ENCODE measurements around the gene ADGRL3.
"Not testable (repeated sequence)": the region's sequence is repeated elsewhere in the genome, so short reads cannot be mapped to it uniquely, and the experiment has no call there.

ADGRL3 gene

GRCh38 chr4:61665649-61666048, 465.5 kb downstream of the ADGRL3 start:
- DNase-seq: no peak

GRCh38 chr4:61666244-61666643, 466.1 kb downstream of the ADGRL3 start:
- no peak for DNase-seq

DNA sequence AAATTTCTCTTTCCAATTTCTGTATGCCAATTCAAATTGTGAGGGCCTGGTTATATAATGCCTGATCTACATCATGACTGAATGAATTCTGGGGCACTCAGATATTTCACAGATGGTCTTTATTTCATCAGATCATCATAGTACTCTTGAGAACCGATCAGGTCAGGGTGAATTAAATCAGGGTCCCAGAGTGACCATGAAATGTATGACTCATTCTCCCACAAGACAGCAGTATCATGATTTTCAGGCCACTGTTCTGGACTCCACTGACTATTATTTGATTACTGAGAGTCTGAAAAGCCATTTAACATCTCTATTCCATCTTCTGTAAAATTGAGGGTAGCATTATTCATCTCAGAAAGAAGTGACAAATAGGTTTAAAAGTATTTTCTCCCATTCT, 471.5 kb downstream of the ADGRL3 start:
- DNase-seq: no peak

GRCh38 chr4:61675464-61675863, 475.3 kb downstream of the ADGRL3 start:
- no peak for DNase-seq

- no peak for DNase-seq
Observed at GRCh38 chr4:61678297-61678696, 478.2 kb downstream of the ADGRL3 start.

DNA sequence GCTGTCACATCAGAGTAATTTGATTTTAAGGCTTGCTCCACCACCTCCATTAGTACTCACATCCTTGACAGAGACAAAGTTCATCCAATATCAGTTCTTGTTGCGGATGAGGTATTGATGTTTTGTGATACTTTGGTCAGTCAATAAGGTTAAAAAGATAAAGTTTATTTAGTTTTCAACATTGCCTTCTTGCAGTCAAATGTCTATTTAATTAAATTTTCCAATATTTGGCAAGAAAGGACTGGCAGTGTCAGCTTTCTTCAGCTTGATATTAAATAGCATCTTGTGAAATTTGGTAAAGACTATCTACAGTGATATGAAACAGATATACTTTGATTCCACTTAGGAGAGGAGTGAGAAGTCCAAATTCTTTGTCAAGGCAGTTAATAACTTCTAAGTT, 493.4 kb downstream of the ADGRL3 start:
- DNase-seq: no peak

DNA sequence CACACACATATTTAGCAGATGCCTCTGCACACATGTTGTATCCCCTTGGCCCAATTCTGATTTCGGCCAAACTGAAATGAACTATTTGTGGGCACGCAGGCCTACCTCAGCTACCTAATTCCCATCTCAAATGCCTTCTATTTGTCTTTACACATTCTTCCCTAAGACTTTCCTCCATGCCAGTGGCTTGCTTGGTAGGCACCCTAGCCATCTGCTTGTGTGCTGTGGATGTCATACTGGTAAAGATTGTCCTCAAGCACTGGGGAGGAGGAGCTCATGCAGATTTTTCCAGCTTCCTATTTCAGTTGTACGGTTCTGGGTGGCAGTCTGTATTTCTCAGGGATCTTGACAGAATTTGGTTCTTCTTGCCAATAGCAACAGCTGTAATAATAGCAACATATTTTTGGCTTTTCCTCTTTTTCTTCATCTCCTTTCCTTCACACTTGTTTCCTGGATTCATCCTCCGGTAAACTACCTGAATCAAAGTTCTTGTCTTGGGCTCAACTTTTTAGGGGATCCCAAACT, 514.3 kb downstream of the ADGRL3 start:
- no peak for DNase-seq

- DNase-seq: no peak
Observed at GRCh38 chr4:61716426-61716825, 516.3 kb downstream of the ADGRL3 start.

GRCh38 chr4:61723492-61723891, 523.4 kb downstream of the ADGRL3 start:
- DNase-seq: no peak

DNA sequence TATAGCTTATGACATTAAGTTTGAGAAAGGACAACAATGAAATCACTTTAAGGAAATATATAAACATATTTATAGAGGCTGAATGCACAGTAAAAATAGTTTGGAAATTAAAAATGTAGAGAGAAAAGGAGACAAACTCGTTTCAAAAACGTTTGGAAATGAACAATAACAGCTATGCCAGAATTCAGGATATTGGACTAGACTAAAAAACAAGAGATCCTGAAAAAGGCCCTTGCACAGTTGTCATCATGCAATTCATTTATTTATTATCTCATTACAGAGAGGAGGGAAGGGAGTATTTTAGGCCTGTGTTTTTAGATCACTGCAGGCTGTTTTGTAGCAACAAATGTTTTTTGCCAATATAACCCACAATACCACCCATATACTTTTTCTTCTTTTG, 527.2 kb downstream of the ADGRL3 start:
- DNase-seq: no peak

GRCh38 chr4:61734409-61734808, 534.3 kb downstream of the ADGRL3 start:
- no peak for DNase-seq

DNA sequence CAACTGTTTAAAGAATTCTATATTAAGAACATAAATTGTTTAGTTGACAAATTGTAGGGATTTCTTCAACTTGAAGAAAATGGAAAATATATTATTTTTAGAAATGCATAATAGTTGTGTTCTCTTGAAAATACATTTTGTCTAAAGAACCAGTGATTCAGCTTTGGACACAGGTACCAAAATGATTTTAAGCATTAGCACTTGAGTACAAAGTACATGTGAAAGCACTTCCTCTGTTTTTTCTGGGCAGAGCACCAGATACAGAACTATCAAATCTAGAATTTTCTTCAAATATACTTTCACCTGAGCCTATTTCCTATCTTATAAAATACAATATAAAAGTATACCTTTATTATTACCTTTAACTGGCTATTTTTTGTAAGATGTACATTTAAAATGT, 539.8 kb downstream of the ADGRL3 start:
- no peak for DNase-seq

DNA sequence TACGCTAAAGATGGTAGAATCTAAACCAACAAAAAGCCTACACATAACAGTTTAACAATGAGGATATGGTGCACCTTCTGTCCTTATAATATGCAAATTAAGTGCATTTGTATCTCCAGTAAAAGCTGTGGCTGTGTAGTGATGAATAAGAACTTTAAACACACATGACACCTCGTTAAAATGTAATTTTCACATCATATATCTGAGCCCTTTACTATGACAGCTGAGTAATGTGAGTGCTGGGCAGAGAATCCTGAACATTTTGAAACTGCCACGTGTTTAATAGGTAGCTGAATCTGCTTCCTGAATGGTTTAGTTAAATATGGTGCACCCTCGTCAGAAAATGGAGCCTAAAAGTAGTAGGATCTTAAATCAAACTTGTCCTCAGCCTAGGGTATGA, 540.8 kb downstream of the ADGRL3 start:
- DNase-seq: no peak

DNA sequence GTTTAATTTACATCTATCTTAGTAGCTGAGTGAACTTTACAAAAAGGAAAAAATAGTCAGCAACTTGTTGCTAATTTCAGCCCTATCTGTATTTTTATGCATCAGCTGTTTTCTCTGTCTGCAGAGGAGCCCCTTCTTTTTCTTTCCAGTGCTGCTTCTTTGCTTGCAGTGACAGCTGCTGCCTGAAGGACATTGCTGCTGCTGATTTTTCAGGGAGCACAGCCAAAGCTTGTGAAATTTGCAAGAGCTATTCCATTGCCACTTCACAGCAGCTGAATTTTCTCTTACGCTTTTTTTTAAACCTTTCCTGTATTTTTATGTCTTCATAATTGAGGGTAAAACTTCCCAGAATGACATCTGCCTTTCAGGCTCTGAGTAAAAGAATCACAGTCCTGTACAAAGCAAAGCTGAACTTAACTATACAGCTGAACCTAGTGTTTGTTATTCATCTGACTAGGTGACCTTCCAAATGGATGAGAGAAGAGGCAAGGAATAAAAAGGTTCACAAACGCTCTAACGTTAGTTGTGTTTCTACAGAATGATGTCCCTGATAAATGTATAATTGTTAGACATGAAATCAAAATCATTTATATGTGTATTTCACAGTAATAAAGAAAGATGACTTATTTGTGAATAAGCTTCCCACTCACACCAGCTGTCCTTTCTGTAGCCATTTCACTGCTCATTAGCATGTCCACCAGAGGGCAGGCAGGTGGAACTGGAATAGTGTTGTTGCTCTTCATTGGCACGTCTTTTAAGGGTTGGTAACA, 541.4 kb downstream of the ADGRL3 start:
- DNase-seq: no peak

- no peak for DNase-seq
Observed at GRCh38 chr4:61750810-61751209, 550.7 kb downstream of the ADGRL3 start.

DNA sequence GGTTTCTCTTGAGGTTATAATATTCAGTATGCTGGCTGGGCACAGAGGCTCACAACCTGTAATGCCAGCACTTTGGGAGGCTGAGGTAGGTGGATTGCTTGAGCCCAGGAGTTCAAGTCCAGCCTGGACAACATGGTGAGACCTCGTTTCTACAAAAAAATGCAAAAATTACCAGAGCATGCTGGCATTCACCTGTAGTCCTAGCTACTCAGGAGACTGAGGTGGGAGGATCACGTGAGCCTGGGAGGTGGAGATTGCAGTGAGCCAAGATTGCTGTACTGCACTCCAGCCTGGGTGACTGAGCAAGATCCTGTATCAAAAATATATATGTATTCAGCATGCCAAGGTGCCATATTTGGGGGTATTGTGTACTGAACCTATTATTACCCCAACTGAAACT, 552.5 kb downstream of the ADGRL3 start:
- no peak for DNase-seq

GRCh38 chr4:61753739-61754138, 553.6 kb downstream of the ADGRL3 start:
- no peak for DNase-seq

GRCh38 chr4:61756937-61757336, 556.8 kb downstream of the ADGRL3 start:
- DNase-seq: not testable (repeated sequence)

GRCh38 chr4:61757983-61758382, 557.9 kb downstream of the ADGRL3 start:
- not testable (repeated sequence) for DNase-seq

- not testable (repeated sequence) for DNase-seq
Observed at GRCh38 chr4:61758596-61758995, 558.5 kb downstream of the ADGRL3 start.

DNA sequence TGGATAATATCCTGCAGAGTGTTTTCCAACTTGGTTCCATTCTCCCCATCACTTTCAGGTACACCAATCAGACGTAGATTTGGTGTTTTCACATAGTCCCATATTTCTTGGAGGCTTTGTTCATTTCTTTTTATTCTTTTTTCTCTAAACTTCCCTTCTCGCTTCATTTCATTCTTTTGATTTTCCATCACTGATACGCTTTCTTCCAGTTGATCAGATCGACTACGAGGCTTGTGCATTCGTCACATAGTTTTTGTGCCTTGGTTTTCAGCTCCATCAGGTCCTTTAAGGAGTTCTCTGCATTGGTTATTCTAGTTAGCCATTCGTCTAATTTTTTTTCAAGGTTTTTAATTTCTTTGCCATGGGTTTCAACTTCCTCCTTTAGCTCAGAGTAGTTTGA, 559.1 kb downstream of the ADGRL3 start:
- DNase-seq: not testable (repeated sequence)

DNA sequence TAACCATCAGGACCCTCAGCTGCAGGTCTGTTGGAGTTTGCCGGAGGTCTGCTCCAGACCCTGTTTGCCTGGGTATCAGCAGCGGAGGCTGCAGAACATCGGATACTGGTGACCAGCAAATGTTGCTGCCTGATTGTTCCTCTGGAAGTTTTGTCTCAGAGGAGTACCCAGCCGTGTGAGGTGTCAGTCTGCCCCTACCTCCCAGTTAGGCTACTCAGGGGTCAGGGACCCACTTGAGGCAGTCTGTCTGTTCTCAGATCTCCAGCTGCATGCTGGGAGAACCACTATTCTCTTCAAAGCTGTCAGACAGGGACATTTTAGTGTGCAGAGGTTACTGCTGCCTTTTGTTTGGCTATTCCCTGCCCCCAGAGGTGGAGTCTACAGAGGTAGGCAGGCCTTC, 559.8 kb downstream of the ADGRL3 start:
- DNase-seq: not testable (repeated sequence)

DNA sequence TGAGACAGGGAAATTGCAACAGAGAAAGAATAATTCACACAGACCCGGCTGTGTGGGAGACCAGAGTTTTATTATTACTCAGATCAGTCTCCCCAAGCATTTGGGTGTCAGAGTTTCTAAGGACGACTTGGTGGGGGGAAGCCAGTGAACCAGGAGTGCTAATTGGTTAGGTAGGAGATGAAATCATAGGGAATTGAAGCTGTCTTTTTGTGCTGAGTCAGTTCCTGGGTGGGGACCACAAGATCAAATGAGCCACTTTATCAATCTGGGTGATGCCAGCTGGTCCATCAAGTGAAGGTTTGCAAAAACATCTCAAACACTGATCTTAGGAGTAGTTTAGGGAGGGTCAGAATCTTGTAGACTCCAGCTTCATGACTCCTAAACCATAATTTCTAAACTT, 560.7 kb downstream of the ADGRL3 start:
- DNase-seq: no peak

DNA sequence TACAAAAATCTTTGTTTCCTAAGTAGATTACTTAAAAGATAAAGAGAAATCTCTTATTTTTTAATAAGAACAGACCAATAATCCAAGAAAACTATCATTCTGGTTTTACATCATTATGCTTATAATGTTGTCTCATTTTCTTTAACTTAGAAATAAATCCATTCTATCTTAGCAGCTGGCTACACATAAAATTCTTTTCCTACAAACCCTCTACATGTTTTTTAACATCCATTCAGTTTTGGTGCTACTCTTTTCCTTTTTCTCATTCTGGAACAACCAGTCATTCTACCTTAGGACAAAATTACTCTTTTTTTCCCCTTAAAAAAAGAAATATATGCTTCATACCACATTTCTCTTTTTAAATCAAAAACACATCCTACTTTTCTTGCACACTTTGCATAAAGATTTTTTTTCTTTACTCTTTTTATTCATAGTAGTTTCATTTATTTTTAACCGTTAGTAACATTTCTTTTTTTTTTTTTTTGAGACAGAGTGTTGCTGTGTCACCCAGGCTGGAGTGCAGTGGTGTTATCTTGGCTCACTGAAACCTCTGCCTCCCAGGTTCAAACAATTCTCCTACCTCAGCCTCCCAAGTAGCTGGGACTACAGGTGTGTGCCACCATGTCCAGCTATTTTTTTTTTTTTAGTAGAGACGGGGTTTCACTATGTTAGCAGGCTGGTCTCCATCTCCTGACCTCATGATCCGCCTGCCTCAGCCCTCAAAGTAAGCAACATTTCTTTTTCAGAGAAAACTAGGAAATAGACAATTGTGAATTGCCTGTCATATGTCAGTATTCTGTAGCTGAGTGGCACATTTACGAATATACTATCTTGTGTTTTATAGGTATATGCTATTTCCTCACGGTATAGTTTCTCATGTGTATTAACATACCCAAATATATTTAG, 562.8 kb downstream of the ADGRL3 start:
- no peak for DNase-seq

All from activated effector memory CD4-positive, alpha-beta T cell treated with anti-CD3 and anti-CD28 coated beads, Interleukin-2, amount 50 U/mL, for 16 hours (primary cell).